ENCODE measurements around the gene KCNN2.

The KCNN2 gene

DNA sequence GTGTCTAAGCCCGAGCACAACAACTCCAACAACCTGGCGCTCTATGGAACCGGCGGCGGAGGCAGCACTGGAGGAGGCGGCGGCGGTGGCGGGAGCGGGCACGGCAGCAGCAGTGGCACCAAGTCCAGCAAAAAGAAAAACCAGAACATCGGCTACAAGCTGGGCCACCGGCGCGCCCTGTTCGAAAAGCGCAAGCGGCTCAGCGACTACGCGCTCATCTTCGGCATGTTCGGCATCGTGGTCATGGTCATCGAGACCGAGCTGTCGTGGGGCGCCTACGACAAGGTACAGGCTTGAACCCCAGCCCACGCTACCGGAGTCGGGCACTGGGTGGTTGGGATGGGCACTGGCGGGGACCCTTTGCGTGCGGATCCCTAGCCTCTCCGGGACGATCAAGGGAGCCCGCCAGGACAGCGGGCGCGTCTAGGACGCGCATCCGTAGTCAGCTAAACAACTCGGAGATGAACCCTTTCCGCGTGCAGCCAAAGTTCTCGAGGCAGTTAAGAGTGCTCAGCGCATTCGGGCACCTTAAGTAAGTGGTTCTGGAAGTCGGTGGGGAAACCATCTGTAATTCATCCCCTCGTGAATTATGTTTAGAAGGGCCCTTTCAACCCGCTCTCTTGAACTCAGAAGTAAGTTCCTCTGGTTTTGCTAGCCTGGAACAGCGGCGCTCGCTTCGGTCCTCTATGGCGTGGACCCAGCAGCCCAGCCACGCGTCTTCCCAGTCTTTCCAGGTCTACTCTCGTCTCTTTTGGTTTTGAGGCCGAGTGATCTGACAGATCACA is 1.3 kb downstream of the KCNN2 start:
- no peak for DNase-seq

DNA sequence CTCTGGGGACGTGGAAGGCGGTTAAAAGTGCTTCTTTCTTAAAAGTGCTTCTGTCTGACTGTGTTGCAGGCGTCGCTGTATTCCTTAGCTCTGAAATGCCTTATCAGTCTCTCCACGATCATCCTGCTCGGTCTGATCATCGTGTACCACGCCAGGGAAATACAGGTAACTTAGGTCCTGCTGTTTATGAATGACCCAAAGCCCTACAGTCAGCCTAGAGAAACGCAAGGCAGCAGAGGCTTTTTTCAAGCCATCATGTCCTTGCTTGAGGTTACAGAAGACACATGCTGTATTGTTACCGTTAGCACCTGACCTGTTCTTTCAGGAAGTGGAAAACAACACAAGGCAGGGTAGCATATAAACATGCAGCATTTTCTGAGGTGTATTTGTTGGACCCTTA is 2.0 kb downstream of the KCNN2 start:
- DNase-seq: no peak

DNA sequence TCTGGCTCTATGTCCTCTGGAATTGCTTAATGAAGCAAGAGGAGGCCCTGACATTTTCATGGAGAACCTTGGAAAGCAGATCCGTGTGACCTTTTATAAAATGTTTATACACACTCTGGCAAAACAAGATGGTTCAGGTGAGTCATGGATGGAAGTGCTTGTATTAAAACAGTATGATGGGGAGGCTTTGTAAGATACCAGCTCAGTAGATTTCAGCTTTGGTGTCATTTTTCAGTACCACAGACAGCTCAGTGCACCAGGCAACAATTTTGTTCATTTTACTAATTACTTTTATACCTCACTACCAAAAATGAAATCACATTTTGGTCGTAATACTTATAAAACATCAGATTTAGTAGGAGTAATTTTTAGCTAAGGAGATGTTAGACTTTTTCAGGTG is 5.2 kb downstream of the KCNN2 start:
- DNase-seq: no peak

GRCh38 chr5:114369680-114370417 is 8.0 kb downstream of the KCNN2 start:
- no peak for DNase-seq

GRCh38 chr5:114377050-114377844 is 15.4 kb downstream of the KCNN2 start:
- no peak for DNase-seq

DNA sequence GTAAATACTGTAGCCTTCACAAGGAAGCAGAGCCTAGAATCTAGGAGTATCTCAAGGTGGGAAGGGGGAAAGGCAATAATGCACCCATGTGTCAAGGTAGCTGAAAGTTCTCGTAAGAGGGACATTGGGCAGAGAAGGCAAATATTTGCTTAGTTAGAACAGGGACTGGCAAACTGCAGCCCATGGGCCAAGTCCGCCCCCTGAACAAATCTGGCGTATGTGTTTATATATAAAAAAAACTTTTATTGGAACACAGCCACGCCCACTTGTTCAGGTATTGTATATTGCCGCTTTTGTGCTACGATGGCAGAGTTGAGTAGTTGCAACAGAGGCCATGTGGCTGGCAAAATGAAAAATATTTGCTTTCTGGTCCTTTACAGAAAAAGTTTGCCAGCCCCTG is 16.1 kb downstream of the KCNN2 start:
- DNase-seq: no peak

GRCh38 chr5:114380721-114381120 is 18.9 kb downstream of the KCNN2 start:
- DNase-seq: no peak

DNA sequence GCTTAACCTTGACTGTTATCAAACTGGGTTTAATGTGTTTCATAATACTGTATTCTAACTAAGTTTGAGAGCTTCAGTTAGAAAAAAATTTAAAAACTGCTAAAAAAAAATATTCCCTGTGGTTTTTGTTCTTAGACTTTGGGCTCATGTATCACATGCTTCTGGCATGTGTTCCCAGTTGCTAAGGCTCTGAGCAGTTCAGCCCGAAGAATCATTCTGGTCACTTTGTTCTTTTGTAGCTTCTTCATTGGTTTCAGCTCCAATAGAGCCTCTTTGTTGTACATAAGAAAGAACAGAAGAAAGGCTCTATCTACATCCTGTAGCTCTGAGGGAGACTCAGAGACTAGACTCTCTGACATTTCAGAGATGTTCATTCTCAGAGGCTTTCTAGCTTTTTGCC is 25.6 kb downstream of the KCNN2 start:
- no peak for DNase-seq

- no peak for DNase-seq
Measured at GRCh38 chr5:114390431-114390830, 28.6 kb downstream of the KCNN2 start.

GRCh38 chr5:114391321-114391720 is 29.5 kb downstream of the KCNN2 start:
- DNase-seq: no peak

DNA sequence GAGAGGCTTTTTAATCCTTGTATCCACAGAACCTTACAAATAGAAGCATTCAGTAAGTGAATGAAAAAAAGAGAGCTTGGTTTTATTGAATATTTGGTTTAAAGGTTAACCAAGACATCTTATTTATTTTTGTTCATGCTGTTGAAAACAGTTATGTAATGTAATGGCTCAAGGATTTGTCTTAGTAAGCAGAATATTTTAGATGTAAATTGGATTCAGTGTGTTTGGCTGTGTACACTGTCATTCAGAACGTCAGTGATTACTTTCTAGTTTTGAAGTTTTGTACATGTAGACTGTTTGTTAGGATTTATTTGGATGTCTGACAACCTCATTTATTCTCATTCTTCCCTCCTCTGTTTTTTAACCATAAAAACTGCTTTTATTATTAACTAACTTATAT is 31.3 kb downstream of the KCNN2 start:
- DNase-seq: no peak

- no peak for DNase-seq
Measured at GRCh38 chr5:114402206-114402605, 40.3 kb downstream of the KCNN2 start.

GRCh38 chr5:114407783-114408182 is 45.9 kb downstream of the KCNN2 start:
- DNase-seq: no peak

GRCh38 chr5:114408847-114409246 is 47.0 kb downstream of the KCNN2 start:
- DNase-seq: no peak

- DNase-seq: no peak
Measured at GRCh38 chr5:114411380-114411931, 49.6 kb downstream of the KCNN2 start.

DNA sequence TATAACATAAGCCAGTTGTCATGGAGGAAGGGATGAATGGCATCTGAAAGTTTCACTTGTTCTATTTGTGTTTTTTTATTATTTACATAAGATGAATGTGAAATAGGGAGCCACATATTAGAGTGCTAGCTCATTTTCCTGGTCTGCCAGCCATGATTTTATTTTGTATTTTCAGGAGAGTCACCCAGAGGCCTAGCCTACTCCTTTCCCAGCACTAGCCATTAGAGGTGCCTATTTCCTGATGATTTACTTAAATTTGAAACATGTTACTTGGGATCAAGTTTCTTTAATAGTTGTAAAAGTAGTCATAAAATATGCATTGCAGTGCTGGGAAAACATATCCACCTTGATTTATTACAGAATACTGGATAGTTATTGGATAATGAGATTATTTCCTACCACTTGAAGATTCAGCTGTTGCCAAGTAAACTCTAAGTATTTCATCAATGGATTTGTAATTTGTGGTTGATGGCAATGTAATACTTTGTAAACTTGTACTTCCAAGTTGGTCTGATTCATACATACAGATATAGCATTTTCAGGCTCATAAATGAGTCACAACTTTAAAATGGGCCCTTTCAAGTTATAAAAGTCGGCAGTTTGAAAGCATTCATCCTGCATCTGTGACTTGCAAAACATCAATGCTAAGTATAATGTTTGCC is 50.8 kb downstream of the KCNN2 start:
- no peak for DNase-seq

DNA sequence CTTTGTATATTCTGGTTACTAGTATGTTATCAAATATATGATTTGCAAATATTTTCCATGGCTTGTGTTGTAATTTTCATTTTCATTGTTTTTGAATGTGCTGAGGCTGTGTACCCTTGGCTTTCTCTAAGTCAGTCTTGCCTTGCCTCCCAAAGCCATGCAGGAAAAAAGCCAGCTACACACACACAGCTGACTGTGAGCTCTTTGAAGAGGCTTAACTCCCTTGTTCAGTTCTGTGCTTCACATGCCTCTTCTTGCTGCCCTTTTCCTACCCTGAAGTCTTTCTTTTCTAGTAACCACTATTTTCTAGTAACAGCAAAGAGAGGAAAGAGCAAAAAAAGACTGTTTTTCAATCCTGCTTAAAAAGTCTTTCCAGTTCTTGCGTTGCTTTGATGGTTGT is 53.9 kb downstream of the KCNN2 start:
- no peak for DNase-seq

- DNase-seq: no peak
Measured at GRCh38 chr5:114416254-114416653, 54.4 kb downstream of the KCNN2 start.

- no peak for DNase-seq
Measured at GRCh38 chr5:114417519-114417918, 55.6 kb downstream of the KCNN2 start.

- no peak for DNase-seq
Measured at GRCh38 chr5:114418176-114419066, 56.6 kb downstream of the KCNN2 start.

DNA sequence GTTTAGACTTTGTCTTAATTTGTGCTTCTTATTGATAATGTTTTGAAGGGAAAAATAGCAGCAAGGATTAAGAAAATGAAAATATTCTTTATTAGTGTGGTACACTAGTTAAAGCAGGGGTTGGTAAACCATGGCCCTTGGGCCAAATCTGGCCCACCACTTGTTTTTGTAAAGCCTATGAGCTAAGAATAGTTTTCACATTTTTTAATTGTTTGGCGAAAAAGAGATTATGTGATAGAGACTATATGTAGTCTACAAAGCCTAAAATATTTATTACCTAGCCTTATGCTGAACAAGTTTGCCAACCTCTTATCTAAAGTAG is 57.2 kb downstream of the KCNN2 start:
- no peak for DNase-seq

DNA sequence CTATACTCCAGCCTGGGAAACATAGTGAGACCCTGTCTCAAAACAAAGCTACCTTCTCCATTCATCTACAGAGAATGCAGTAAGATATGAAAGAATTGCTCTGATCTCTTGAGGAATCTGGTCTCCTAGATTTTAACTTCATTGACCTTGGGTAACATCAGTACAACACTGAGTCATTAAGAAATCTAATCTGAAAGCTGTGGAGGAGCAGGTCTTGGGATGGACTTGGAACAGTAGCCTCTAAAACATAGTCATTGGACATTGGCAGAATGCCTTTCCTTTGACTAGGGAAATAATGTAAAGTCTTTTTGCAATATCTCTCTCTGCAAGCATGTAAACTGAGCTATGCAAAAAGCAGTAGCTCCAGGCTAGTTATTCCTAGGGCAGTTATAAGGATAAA is 58.1 kb downstream of the KCNN2 start:
- DNase-seq: no peak

All from activated naive CD4-positive, alpha-beta T cell (primary cell).